ENCODE data around the gene LRRC66.

Gene LRRC66, protein sequence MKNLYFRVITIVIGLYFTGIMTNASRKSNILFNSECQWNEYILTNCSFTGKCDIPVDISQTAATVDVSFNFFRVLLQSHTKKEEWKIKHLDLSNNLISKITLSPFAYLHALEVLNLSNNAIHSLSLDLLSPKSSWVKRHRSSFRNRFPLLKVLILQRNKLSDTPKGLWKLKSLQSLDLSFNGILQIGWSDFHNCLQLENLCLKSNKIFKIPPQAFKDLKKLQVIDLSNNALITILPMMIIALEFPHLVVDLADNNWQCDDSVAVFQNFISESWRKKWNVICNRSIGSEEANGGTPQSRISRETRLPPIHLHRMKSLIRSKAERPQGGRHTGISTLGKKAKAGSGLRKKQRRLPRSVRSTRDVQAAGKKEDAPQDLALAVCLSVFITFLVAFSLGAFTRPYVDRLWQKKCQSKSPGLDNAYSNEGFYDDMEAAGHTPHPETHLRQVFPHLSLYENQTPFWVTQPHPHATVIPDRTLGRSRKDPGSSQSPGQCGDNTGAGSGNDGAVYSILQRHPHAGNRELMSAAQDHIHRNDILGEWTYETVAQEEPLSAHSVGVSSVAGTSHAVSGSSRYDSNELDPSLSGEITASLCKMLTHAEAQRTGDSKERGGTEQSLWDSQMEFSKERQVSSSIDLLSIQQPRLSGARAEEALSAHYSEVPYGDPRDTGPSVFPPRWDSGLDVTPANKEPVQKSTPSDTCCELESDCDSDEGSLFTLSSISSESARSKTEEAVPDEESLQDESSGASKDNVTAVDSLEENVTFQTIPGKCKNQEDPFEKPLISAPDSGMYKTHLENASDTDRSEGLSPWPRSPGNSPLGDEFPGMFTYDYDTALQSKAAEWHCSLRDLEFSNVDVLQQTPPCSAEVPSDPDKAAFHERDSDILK

DNA sequence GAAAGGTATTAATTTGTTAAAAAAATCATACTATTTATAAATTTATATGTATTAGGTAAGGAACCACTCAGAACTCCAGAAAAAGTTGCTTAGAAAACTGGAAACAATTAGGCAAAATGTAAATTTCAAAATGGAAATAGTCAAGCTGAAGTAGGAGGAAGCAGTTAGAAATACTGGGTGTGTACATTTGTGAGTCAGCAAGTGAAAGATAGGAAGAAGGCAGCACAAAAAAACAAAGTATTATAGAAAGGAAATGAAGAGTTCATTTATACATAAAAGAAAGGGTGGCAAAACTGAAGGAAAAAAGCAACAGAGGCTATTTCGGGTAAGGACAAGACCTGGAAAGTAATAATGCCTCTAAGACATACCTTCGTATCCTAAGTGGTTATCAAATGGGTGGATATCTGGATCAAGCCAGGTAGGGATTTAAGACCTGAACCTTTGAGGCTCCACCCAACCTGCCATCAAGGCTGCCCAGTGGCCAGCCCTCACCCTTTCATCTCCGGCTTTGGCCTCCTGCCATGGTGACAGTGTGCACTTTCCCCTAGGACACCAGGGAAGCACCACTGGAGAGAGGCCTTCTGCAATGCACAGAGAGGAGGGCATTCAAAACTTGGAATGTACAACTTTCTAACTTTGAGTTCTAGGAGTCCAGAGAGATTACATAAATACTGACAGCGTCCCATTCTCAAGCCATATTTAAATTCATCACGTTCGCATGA lies at the start of gene LRRC66:
TSS of gene LRRC66 (minus strand) at position 428 of the 722 bp plus-strand sequence. CDS start 2,750 bp downstream, outside the sequence.
- no peaks in the 10 kb centered on the region for H3K79me2 ChIP-seq (ENCODE audit: control insufficient read depth, low read length)
- peaks cover 3% of the 10 kb centered on the region for H3K4me1 ChIP-seq (ENCODE audit: control insufficient read depth, low read length)
- H3K4me3 ChIP-seq (ENCODE audit: low read length), result no peak within 1 kb of the TSS
- H3K27ac ChIP-seq (ENCODE audit: low read depth, low read length), result no peak within 1 kb of the TSS
- no peaks in the 10 kb centered on the region for H3K9me3 ChIP-seq (ENCODE audit: control insufficient read depth, insufficient read depth, low read length)
- TF ChIP-seq, protein P1, sequence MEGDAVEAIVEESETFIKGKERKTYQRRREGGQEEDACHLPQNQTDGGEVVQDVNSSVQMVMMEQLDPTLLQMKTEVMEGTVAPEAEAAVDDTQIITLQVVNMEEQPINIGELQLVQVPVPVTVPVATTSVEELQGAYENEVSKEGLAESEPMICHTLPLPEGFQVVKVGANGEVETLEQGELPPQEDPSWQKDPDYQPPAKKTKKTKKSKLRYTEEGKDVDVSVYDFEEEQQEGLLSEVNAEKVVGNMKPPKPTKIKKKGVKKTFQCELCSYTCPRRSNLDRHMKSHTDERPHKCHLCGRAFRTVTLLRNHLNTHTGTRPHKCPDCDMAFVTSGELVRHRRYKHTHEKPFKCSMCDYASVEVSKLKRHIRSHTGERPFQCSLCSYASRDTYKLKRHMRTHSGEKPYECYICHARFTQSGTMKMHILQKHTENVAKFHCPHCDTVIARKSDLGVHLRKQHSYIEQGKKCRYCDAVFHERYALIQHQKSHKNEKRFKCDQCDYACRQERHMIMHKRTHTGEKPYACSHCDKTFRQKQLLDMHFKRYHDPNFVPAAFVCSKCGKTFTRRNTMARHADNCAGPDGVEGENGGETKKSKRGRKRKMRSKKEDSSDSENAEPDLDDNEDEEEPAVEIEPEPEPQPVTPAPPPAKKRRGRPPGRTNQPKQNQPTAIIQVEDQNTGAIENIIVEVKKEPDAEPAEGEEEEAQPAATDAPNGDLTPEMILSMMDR (IDR thresholded peaks at IDR 0.05; ENCODE audit: low read depth, low read length, poor library complexity, severe bottlenecking), result no peak
- no peak for TF ChIP-seq EZH2phosphoT487 (IDR thresholded peaks at IDR 0.05; ENCODE audit: borderline replicate concordance, low read length)
- H3K4me2 ChIP-seq (ENCODE audit: low read length), result no peak within 1 kb of the TSS
- no peaks in the 10 kb centered on the region for H4K20me1 ChIP-seq (ENCODE audit: control insufficient read depth, insufficient read depth, low read depth, low read length)
- peaks cover 23% of the 10 kb centered on the region for H3K36me3 ChIP-seq (ENCODE audit: control insufficient read depth, low read length)
- H3F3A ChIP-seq (ENCODE audit: control insufficient read depth, insufficient read depth), result no peaks in the 10 kb centered on the region
- H3K9me2 ChIP-seq (replicated peaks; ENCODE audit: control insufficient read depth, low read length), result no peaks in the 10 kb centered on the region
- H3K27me3 ChIP-seq (ENCODE audit: control insufficient read depth, low read length), result no peaks in the 10 kb centered on the region

DNA sequence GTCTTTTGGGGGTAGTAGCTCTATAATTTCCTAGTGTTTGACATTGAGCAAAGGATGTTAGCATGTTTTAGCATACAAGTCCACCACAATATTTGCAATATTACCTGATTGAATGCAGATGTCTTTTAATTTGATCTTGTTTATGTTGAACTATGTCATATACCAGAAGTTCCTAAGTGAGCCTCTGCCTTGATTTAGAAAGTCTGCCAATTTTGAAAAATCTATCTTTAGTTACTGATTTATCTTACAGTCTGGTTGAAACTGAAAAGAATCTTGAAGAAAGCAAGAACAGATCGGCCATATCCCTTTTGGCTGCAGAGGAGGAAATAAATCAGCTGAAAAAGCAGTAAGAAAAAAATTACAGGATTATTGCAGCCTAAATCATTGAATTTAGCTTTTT lies 49.4 kb upstream of the LRRC66 start:
- Histone ChIP-seq H3K4me3 (ENCODE audit: low read length) (no peak overlapping the region), H3K9me2 (replicated peaks; ENCODE audit: control insufficient read depth, low read length) (no peaks in the 10 kb centered on the region), H3K79me2 (ENCODE audit: control insufficient read depth, low read length) (no peaks in the 10 kb centered on the region), H3K27ac (ENCODE audit: low read depth, low read length) (no peak overlapping the region), H3K4me1 (ENCODE audit: control insufficient read depth, low read length) (no peaks in the 10 kb centered on the region), H3K4me2 (ENCODE audit: low read length) (no peak overlapping the region), H3K9me3 (ENCODE audit: control insufficient read depth, insufficient read depth, low read length) (no peaks in the 10 kb centered on the region), H4K20me1 (ENCODE audit: control insufficient read depth, insufficient read depth, low read depth, low read length) (no peaks in the 10 kb centered on the region), H3K36me3 (ENCODE audit: control insufficient read depth, low read length) (no peaks in the 10 kb centered on the region), H3K27me3 (ENCODE audit: control insufficient read depth, low read length) (no peaks in the 10 kb centered on the region), H3F3A (ENCODE audit: control insufficient read depth, insufficient read depth) (no peaks in the 10 kb centered on the region)
- no peak for TF ChIP-seq EZH2phosphoT487 (IDR thresholded peaks at IDR 0.05; ENCODE audit: borderline replicate concordance, low read length)
- TF ChIP-seq, protein P1 (IDR thresholded peaks at IDR 0.05; ENCODE audit: low read depth, low read length, poor library complexity, severe bottlenecking), result no peak

DNA sequence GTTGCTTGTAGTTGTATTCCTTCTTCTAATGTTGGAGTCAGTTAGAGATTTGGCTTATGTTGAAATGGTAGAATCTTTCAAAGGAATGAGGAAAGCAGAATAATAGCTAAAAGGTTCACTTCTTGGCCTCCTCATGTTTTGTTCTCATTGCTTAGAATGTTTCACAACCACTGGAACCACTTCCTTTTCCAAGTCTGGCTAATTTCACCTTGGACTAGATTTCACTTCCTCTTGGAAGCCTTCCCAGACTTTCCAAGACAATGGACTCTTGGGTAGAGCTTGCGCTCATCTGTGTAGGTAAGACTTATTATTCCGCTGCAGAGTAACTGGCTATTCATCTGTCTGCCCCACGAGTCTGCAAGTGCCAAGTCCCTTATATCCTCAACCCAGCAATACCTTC lies 39.2 kb upstream of the LRRC66 start:
- no peaks in the 10 kb centered on the region for H3K9me2 ChIP-seq (replicated peaks; ENCODE audit: control insufficient read depth, low read length)
- H3K27ac ChIP-seq (ENCODE audit: low read depth, low read length), result no peak overlapping the region
- H3K79me2 ChIP-seq (ENCODE audit: control insufficient read depth, low read length), result no peaks in the 10 kb centered on the region
- H3F3A ChIP-seq (ENCODE audit: control insufficient read depth, insufficient read depth), result no peaks in the 10 kb centered on the region
- H3K4me3 ChIP-seq (ENCODE audit: low read length), result no peak overlapping the region
- no peaks in the 10 kb centered on the region for H3K4me1 ChIP-seq (ENCODE audit: control insufficient read depth, low read length)
- no peaks in the 10 kb centered on the region for H3K36me3 ChIP-seq (ENCODE audit: control insufficient read depth, low read length)
- no peaks in the 10 kb centered on the region for H3K9me3 ChIP-seq (ENCODE audit: control insufficient read depth, insufficient read depth, low read length)
- H3K4me2 ChIP-seq (ENCODE audit: low read length), result no peak overlapping the region
- no peaks in the 10 kb centered on the region for H3K27me3 ChIP-seq (ENCODE audit: control insufficient read depth, low read length)
- H4K20me1 ChIP-seq (ENCODE audit: control insufficient read depth, insufficient read depth, low read depth, low read length), result no peaks in the 10 kb centered on the region
- no peak for TF ChIP-seq EZH2phosphoT487 (IDR thresholded peaks at IDR 0.05; ENCODE audit: borderline replicate concordance, low read length)
- TF ChIP-seq, protein P1 (IDR thresholded peaks at IDR 0.05; ENCODE audit: low read depth, low read length, poor library complexity, severe bottlenecking), result no peak

Measured in DOHH2 (cell line).